ENCODE data around the gene NFKBIB. TPM values are rescaled to one million over a fixed set of nuclear protein-coding genes. Genes with fewer than 3 reads are reported as not detected.

The NFKBIB gene
- total and polyA plus RNA-seq, 2 of the 13 experiments (the other 11 are each of a cell fraction or from before 2014, with no cell fraction given), result 8.6 to 14.9 TPM

DNA sequence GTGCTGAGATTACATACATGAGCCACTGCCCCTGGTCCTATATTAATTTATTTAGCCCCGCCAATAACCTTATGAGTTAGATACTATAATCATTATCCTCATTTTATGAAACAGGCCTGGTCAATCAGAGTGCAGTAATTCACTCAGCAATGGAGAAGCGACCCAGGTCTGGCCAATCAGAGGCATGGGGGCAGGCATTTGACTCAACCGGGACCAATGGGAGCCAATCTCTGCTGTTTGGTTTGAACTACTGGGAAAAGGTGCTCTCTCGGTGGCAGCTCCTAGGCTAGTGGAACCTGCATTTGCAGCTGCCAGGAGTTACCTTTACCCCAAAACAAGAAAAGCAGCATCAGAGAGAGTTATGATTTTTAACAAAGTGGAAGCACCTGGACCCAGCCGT lies 6.9 kb upstream of the NFKBIB start:
- ChIA-PET CTCF (ENCODE audit: low intra/inter-chr PET ratio, low total read pairs) (no interaction called here), POLR2A (no interaction called here)
- TF ChIP-seq ZNF253 (CRISPR knock-in tag; IDR thresholded peaks at IDR 0.05; ENCODE audit: borderline replicate concordance) (no peak), THAP11 (CRISPR knock-in tag; IDR thresholded peaks at IDR 0.05) (no peak), MBNL3 (CRISPR knock-in tag; conservative IDR thresholded peaks at IDR 0.05) (no peak), ZFP36L2 (CRISPR knock-in tag; IDR thresholded peaks at IDR 0.05) (no peak), ATF7-NPFF (CRISPR knock-in tag; IDR thresholded peaks at IDR 0.05; ENCODE audit: low read depth) (no peak), SALL1 (CRISPR knock-in tag; IDR thresholded peaks at IDR 0.05) (no peak), ATM (IDR thresholded peaks at IDR 0.05; ENCODE audit: borderline replicate concordance) (no peak), FOXP1 (IDR thresholded peaks at IDR 0.05) (no peak), FOXP1 (CRISPR knock-in tag; IDR thresholded peaks at IDR 0.05) (no peak), PTBP1 (IDR thresholded peaks at IDR 0.05; ENCODE audit: low read depth, low read length, poor library complexity, severe bottlenecking) (no peak)
- TF ChIP-seq, protein P1, sequence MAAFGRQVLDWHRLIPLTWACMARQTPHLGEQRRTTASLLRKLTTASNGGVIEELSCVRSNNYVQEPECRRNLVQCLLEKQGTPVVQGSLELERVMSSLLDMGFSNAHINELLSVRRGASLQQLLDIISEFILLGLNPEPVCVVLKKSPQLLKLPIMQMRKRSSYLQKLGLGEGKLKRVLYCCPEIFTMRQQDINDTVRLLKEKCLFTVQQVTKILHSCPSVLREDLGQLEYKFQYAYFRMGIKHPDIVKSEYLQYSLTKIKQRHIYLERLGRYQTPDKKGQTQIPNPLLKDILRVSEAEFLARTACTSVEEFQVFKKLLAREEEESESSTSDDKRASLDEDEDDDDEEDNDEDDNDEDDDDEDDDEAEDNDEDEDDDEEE (CRISPR knock-in tag; IDR thresholded peaks at IDR 0.05), result no peak
- TF ChIP-seq, protein P2, sequence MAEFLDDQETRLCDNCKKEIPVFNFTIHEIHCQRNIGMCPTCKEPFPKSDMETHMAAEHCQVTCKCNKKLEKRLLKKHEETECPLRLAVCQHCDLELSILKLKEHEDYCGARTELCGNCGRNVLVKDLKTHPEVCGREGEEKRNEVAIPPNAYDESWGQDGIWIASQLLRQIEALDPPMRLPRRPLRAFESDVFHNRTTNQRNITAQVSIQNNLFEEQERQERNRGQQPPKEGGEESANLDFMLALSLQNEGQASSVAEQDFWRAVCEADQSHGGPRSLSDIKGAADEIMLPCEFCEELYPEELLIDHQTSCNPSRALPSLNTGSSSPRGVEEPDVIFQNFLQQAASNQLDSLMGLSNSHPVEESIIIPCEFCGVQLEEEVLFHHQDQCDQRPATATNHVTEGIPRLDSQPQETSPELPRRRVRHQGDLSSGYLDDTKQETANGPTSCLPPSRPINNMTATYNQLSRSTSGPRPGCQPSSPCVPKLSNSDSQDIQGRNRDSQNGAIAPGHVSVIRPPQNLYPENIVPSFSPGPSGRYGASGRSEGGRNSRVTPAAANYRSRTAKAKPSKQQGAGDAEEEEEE (CRISPR knock-in tag; IDR thresholded peaks at IDR 0.05; ENCODE audit: borderline replicate concordance), result no peak
- DNase-seq (ENCODE audit: low spot score), result no peak
- in situ Hi-C loops (cut with HindIII; ENCODE audit: extremely low pct_ligation_motif_present, low pct_unique_long_range_greater_than_20kb), result no loop called here
- no TSS peak for BruUV-seq (replicated peaks)
- no peaks in the 10 kb centered on the region; a peak in 2 of 5 replicates for H3K36me3 ChIP-seq (replicated peaks in 1 of 2; ENCODE audit: control insufficient read depth in 1 of 2, insufficient read depth in 2 of 2, low read length in 2 of 2)
- ATAC-seq, result no peak
- H3K4me1 ChIP-seq (ENCODE audit: insufficient read depth, low read length), result peaks cover 4% of the 10 kb centered on the region
- H3K4me2 ChIP-seq (ENCODE audit: low read depth, low read length), result no peak overlapping the region
- 100% methylated on average over 5 of the region's 5 CpGs for WGBS (ENCODE audit: low lambda C conversion rate)
- no peak overlapping the region for H3K27ac ChIP-seq (ENCODE audit: extremely low read length, insufficient read depth, low read length)
- H3K27me3 ChIP-seq (ENCODE audit: control insufficient read depth in 1 of 2, insufficient read depth in 2 of 2, low read length in 2 of 2), result no peaks in the 10 kb centered on the region
- no peak overlapping the region for H3K4me3 ChIP-seq (replicated peaks in 1 of 3; ENCODE audit: insufficient read depth in 1 of 3, low read depth in 2 of 3, low read length in 3 of 3)
- intact Hi-C loops (cut with micrococcal nuclease; ENCODE audit: unreplicated experiment), result no loop called here
- no peak for FAIRE-seq
- H4K20me1 ChIP-seq (ENCODE audit: insufficient read depth, low read length), result no peaks in the 10 kb centered on the region
- H3K79me2 ChIP-seq (ENCODE audit: insufficient read depth, low read length), result no peaks in the 10 kb centered on the region
- no peak overlapping the region for H3K9ac ChIP-seq (ENCODE audit: insufficient read depth, low read depth, low read length)
- no peaks in the 10 kb centered on the region for H3K9me3 ChIP-seq (ENCODE audit: low read length)
- H2AFZ ChIP-seq (ENCODE audit: low read length), result no peak overlapping the region
